Smooth muscle cell (in vitro differentiated cells): ENCODE results near the gene KCNT1. TPM values are rescaled to one million over a fixed set of nuclear protein-coding genes. Genes with fewer than 3 reads are reported as not detected.

Experiments used
- DNase-seq: peaks from one replicate; lab custom pipeline; 2025; ENCODE audit not compliant: unreplicated experiment; lab: John Stamatoyannopoulos, UW
- H2AFZ ChIP-seq: fragments of 200-600 bp; sonication (generic); 2 replicates; pipeline ENCODE4 v1.6.0; 2016; ENCODE audit warnings: antibody characterized with exemption, low read depth, mild to moderate bottlenecking
- H3F3A ChIP-seq: fragments of 200-600 bp; sonication (generic); 2 replicates; pipeline ENCODE4 v1.6.0; 2017; ENCODE audit warnings: antibody characterized with exemption, low read depth
- H3K27ac ChIP-seq: fragments of 200-600 bp; sonication (generic); 2 replicates; pipeline ENCODE4 v1.5.1; 2016; ENCODE audit warnings: low read depth, mild to moderate bottlenecking
- H3K27me3 ChIP-seq: fragments of 200-600 bp; sonication (generic); 2 replicates; pipeline ENCODE4 v1.6.1; 2016; ENCODE audit warnings: low read depth, mild to moderate bottlenecking
- H3K36me3 ChIP-seq: fragments of 200-600 bp; sonication (generic); 2 replicates; pipeline ENCODE4 v1.5.1; 2016; ENCODE audit warnings: low read depth
- H3K4me1 ChIP-seq: fragments of 200-600 bp; sonication (generic); 2 replicates; pipeline ENCODE4 v1.5.1; 2016; ENCODE audit warnings: low read depth
- H3K4me2 ChIP-seq: fragments of 200-600 bp; sonication (generic); 2 replicates; pipeline ENCODE4 v1.6.0; 2016; ENCODE audit warnings: mild to moderate bottlenecking
- H3K4me3 ChIP-seq: fragments of 200-600 bp; sonication (generic); 2 replicates; pipeline ENCODE4 v1.5.1; 2016; ENCODE audit warnings: mild to moderate bottlenecking
- H3K79me2 ChIP-seq: fragments of 200-600 bp; sonication (generic); 2 replicates; pipeline ENCODE4 v1.6.0; 2016; ENCODE audit warnings: low read depth, mild to moderate bottlenecking
- H3K9ac ChIP-seq: fragments of 200-600 bp; sonication (generic); 2 replicates; pipeline ENCODE4 v1.6.0; 2016; ENCODE audit warnings: low read depth
- H3K9me3 ChIP-seq: fragments of 200-600 bp; sonication (generic); replicated peaks from 2 replicates; pipeline ENCODE4 v1.5.1; 2016; ENCODE audit warnings: low read depth
- H4K20me1 ChIP-seq: fragments of 200-600 bp; sonication (generic); 2 replicates; pipeline ENCODE4 v1.6.0; 2016; ENCODE audit warnings: low read depth
- WGBS: methylation state at CpG from one replicate; pipeline ENCODE4 v1.1.7; 2016; ENCODE audit warnings: low lambda C conversion rate; 5-methylcytosine and 5-hydroxymethylcytosine counted together
- polyA plus RNA-seq: library from polyadenylated mRNA; unstranded; fragments of >200 nt; fragmentation: Nextera tagmentation; extraction: Ambion mirVana; gene quantifications from 2 replicates; pipeline ENCODE4 v1.2.1, GENCODE V29; 2016
- total RNA-seq: library from RNA; depleted of rRNA; stranded (reverse); fragments of >200 nt; gene quantifications from 2 replicates; pipeline ENCODE4 v1.2.3, GENCODE V29; 2014
- TF ChIP-seq, protein P1 (sequence below): fragments of 200-600 bp; sonication (generic); IDR thresholded peaks from 2 replicates; pipeline ENCODE4 v1.5.1; 2017; ENCODE audit warnings: borderline replicate concordance, mild to moderate bottlenecking, antibody characterized with exemption; ENCODE audit not compliant: insufficient read depth, poor library complexity, severe bottlenecking

The KCNT1 gene
- total and polyA plus RNA-seq, 2 experiments from 2014 or later: not detected

- WGBS: 92% methylated on average over 21 of the region's 21 CpGs
- Histone ChIP-seq H3K27ac (no peak overlapping the region), H3K27me3 (no peaks in the 10 kb centered on the region)
These were observed 78.6 kb downstream of the KCNT1 start for GRCh38 chr9:135780626-135781025.

GRCh38 chr9:135782946-135783345 lies 81.0 kb downstream of the KCNT1 start:
- no peaks in the 10 kb centered on the region for H3K36me3 ChIP-seq
- no peaks in the 10 kb centered on the region for H3F3A ChIP-seq
- H3K27ac ChIP-seq: no peak overlapping the region
- H3K4me2 ChIP-seq: no peak overlapping the region
- DNase-seq: no peak
- TF ChIP-seq, protein P1, sequence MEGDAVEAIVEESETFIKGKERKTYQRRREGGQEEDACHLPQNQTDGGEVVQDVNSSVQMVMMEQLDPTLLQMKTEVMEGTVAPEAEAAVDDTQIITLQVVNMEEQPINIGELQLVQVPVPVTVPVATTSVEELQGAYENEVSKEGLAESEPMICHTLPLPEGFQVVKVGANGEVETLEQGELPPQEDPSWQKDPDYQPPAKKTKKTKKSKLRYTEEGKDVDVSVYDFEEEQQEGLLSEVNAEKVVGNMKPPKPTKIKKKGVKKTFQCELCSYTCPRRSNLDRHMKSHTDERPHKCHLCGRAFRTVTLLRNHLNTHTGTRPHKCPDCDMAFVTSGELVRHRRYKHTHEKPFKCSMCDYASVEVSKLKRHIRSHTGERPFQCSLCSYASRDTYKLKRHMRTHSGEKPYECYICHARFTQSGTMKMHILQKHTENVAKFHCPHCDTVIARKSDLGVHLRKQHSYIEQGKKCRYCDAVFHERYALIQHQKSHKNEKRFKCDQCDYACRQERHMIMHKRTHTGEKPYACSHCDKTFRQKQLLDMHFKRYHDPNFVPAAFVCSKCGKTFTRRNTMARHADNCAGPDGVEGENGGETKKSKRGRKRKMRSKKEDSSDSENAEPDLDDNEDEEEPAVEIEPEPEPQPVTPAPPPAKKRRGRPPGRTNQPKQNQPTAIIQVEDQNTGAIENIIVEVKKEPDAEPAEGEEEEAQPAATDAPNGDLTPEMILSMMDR: no peak
- H2AFZ ChIP-seq: no peak overlapping the region
- WGBS: 92% methylated on average over 23 of the region's 24 CpGs
- no peaks in the 10 kb centered on the region for H3K9me3 ChIP-seq
- no peak overlapping the region for H3K9ac ChIP-seq
- no peaks in the 10 kb centered on the region for H3K79me2 ChIP-seq
- no peak overlapping the region for H3K4me3 ChIP-seq
- H3K27me3 ChIP-seq: no peaks in the 10 kb centered on the region
- H3K4me1 ChIP-seq: no peaks in the 10 kb centered on the region
- no peaks in the 10 kb centered on the region for H4K20me1 ChIP-seq

More at GRCh38 chr9:135780626-135781025, 78.6 kb downstream of the KCNT1 start:
- Histone ChIP-seq H4K20me1 (no peaks in the 10 kb centered on the region), H3K9ac (no peak overlapping the region), H3K4me2 (no peak overlapping the region), H3K79me2 (no peaks in the 10 kb centered on the region), H3F3A (no peaks in the 10 kb centered on the region), H3K4me3 (no peak overlapping the region), H3K9me3 (no peaks in the 10 kb centered on the region), H3K4me1 (no peaks in the 10 kb centered on the region), H3K36me3 (no peaks in the 10 kb centered on the region), H2AFZ (no peak overlapping the region)
- TF ChIP-seq, protein P1: no peak
- no peak for DNase-seq

DNA sequence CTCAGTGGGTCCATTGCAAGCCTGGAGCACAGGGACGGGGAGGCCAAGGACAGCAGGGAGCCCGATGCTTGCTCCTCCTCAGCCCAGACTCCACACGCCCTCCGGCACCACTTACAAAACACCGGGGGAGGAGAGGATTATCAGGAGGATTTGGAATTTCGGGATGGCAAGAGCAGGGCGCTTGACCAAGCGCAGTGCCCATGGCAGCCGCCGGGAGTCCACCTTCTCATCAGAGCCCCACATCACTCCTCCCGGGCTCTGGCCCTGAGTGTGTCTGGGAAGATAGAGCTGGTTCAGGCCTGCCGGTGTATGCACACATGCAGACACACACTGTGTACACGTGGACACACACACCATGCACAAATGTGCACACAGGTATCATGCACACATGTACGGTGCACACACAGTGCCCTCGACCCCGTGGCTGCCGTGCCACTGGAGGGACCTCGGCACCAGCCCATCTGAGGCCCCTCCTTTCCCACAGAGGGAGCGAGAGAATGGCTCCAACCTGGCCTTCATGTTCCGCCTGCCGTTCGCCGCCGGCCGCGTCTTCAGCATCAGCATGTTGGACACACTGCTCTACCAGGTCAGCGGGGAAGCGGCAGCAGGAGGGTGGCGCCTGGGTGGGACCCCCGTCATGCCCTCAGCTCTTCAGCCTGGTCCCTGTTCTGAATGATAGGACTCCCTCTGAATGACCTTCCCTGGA lies 81.7 kb downstream of the KCNT1 start:
- Histone ChIP-seq H3K27ac (no peak overlapping the region), H4K20me1 (no peaks in the 10 kb centered on the region), H2AFZ (no peak overlapping the region), H3K27me3 (no peaks in the 10 kb centered on the region), H3K36me3 (no peaks in the 10 kb centered on the region), H3K4me2 (no peak overlapping the region), H3K4me3 (no peak overlapping the region), H3K4me1 (no peaks in the 10 kb centered on the region), H3K9me3 (no peaks in the 10 kb centered on the region), H3K9ac (no peak overlapping the region), H3K79me2 (no peaks in the 10 kb centered on the region), H3F3A (no peaks in the 10 kb centered on the region)
- 92% methylated on average over 30 of the region's 30 CpGs for WGBS
- TF ChIP-seq, protein P1: no peak
- no peak for DNase-seq

DNA sequence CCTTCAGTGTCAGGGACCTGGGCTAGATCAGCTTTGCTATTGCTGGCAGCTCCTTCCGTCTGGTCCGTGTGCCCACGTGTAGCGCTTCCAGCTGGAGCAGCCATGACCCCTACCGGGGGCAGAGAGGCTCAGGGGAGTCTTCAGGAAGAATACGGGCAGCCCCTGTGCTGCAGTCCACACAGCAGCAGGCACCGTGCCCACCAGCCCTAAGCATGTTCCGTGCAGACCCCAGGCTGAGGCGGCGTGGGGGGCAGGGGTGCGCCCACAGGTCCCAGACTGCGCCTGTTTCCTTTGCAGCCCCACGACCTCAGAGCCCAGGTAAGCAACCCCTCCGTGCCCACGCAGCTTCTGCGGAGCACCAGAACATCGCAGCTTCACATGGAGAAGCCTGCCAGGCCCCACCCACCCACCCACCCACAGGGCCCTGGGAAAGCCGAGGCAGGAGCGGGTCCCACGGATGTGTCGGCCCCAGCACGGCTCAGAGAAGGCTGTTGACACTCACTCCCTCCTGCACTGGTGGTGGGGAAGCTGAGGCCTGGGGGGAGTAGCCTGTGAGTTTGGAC lies 83.1 kb downstream of the KCNT1 start:
- H3K9me3 ChIP-seq: no peaks in the 10 kb centered on the region
- H3K79me2 ChIP-seq: no peaks in the 10 kb centered on the region
- no peak overlapping the region for H3K4me3 ChIP-seq
- H3K4me1 ChIP-seq: no peaks in the 10 kb centered on the region
- H3K36me3 ChIP-seq: no peaks in the 10 kb centered on the region
- no peaks in the 10 kb centered on the region for H4K20me1 ChIP-seq
- H3K4me2 ChIP-seq: no peak overlapping the region
- H2AFZ ChIP-seq: no peak overlapping the region
- H3K27ac ChIP-seq: no peak overlapping the region
- 97% methylated on average over 20 of the region's 22 CpGs for WGBS
- DNase-seq: no peak
- TF ChIP-seq, protein P1: no peak
- H3K27me3 ChIP-seq: no peaks in the 10 kb centered on the region
- H3F3A ChIP-seq: no peaks in the 10 kb centered on the region
- H3K9ac ChIP-seq: no peak overlapping the region
